ENCODE data around the gene AGAP1.
"Not testable (repeated sequence)": the region's sequence is repeated elsewhere in the genome, so short reads cannot be mapped to it uniquely, and the experiment has no call there.

AGAP1 gene

DNA sequence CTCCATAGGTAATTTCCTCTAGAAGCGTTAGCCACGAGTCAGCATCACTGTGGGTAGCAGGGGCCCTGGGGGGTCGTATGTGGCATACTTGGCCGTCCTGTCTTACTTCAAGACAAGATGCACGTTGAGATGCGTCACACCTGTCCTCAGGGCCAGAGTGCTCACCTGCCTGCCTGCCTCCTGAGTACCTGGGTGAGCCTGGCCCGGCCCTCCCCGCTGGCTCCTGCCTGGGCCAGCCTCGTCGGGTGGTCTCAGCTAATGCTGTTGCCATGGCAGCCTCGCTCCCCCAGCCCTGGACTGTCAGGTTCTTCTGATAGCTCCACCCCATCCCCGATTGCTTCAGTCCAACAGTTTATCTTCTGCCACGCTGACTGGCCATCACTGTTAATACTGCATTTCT is 441.9 kb downstream of the AGAP1 start:
- no peak for DNase-seq

DNA sequence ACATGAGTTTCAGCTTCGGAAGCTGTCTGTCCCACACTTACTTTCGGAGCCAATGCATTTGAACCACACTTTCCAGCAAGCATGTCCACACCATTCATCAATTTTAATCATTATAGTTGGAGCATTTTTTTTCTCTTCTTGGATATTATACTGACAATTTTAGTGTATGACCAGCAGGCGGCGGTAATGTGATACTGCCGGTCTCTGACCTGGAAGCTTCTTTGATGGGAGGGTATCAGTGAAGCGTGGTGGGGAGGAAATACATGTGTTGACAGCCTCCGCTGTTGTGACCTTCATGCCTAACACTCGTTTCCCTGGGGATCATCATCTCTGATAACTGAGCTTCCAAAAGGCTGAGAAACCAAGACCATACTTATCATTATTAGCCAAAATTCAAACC is 442.6 kb downstream of the AGAP1 start:
- DNase-seq: no peak

DNA sequence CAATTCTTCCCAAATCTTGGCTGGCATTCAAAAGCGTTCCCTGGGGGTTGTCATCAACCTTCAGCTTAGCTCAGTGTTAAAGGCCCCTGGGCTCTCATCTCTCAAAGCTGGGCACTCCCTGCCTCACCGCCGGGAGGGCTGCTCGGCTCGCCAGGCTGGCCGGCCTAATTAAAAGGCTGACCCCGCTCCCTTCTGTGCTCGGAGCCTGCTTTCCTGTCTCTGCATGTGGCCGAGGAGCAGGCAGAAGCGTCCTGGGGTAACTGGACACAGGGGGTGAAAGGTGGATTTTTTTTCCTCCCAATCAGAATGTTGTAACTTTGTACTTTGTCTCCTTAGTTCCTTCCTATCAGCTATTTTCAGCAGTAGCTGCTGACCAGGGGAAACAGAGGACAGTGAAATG is 443.2 kb downstream of the AGAP1 start:
- no peak for DNase-seq

DNA sequence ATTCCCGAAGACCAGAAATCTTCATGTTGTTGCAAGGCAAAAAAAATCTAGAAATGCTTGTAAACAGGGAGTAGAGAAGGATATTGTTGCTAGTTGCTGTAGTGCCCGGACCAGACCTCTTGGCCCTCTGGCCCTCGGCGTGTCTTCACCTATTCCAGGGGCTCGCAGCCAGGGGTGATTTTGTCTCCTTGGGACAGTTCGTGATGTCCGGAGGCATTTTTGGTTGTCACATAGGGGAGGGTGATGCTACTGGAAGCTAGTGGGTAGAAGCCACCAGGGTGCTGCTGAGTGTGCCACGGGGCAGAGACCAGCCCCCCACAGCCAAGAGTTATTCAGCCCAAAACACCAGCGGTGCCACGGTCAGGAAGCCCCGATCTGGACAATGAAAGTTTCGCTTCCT is 443.7 kb downstream of the AGAP1 start:
- DNase-seq: no peak

DNA sequence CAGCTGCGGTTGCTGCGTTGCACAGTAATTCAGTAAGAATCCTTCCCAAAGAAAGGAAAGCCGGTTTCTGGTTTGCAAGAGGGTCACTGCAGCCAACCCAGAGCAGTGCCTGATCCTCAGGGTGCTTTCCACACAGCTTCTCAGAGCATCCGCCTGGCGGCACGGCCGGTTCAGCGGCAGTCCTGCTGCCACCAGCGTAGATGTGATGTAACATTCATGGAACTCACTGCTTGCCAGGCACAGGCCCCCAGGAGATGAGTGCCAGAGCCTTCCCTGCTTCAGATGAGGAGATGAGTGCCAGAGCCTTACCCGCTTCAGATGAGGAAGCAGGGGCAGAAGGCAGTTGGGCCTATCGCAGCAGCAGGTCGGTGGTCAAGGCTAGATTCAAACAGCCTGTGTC is 444.1 kb downstream of the AGAP1 start:
- no peak for DNase-seq

DNA sequence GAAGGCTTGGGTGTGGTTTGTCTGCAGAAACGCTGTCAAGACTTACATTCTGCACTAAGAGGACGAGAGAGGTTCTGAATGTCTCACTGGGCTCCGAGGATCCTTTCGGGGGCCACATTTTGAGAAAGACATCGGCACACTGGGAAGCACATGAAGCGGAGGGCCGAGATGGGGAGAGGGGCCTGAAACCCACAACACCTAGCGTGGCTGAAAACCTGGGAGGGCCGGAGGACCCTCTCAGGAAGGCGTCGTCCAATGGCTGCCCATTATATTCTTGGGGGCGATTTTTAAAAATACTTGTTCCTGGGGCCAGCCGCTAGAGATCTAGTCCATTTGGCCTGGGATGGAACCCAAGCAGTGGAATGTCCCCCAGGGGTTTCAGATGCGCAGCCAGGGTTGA is 444.8 kb downstream of the AGAP1 start:
- no peak for DNase-seq

DNA sequence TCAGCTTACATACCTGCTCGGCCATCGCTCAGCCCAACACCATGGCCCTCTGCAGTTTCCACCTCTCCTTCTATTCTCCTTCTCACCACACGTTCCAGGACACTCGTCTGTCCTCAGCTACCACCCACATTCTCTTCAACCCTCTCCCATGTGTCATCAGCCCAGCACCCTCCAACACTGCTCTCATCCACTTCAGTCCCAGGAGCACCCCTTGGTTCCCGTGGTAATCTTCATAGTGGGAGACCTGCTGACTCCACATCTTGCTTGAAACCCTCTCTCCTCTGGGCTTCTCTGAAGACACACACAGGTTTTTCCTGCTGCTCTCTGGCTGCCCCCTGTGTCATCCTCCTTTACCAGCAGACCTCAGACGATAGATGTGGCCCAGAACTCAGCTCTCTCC is 445.6 kb downstream of the AGAP1 start:
- DNase-seq: no peak

DNA sequence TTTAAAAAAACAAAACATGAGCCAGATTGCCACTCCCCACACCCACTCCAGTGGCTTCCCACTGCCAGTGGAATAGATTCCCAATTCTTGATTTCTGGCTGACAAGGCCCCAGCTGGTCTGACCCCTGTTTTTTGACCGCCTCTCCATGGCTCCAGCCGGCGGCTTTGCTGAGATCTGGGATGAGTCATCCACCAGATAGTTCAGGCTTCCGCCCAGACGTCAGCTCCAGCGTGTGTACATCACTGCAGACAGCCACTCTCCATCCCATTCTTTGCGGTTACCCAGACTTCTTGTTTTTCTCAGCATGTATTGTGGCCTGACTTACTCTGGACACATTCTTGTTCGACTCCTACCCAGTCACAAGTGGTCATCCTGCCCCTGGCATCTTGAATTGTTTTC is 446.5 kb downstream of the AGAP1 start:
- no peak for DNase-seq

DNA sequence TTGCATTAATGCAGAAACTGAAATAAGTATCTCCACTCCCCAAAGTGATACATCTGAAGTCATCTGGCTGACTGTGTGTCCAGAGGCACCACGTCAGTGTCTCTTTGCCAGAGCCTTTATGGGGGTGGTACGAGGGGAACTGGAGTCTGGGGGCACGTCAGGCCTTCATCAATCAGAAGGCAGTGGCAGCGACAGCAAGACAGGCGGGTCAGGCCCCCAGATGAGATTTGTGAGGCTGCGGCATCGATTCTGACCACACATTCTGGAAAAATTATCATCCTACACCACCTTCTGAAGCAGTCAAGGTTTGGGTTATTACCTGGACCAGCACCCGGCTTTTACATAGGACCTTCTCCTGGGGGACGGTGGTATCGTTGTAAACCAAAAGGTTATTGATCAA is 450.7 kb downstream of the AGAP1 start:
- DNase-seq: no peak

DNA sequence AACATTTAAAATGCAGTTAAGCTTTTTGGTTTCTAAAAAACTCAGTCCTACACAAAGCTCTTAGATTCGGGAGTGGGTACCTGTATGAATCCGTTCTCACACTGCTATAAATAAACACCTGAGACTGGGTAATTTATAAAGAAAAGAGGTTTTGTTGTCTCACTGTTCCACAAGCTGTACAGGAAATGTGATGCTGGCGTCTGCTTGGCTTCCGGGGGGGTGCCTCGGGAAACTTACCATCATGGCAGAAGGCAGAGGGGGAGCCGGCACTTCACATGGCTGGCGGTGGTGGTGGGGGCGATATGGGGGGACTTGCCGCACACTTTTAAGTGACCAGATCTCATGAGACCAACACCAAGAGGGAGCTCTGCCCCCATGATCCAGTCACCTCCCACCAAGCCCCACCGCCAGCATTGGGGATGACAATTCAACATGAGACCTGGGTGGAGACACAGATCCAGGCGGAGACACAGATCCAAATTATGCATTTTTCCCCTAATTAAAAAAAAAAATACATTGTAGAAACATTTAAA is 451.8 kb downstream of the AGAP1 start:
- DNase-seq: no peak

DNA sequence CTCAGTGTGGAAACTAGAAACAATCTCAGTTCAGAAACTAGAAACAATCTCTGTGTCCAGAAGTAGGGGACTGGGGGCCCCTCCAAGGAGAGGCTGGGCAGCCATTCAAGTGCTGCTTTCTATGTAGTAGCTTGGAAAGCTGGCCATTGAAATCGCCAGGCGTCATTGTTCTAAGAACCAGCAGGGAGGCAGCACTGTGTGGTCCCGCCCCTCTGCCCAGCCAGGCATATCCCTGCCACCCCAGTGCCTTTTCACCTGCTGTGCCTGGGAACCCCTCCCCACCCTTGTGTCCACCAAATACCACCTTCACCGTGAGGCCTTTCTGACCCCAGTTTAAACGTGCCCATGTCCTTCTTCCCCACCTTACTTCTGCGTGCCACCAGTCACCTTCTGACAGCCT is 452.7 kb downstream of the AGAP1 start:
- DNase-seq: no peak

DNA sequence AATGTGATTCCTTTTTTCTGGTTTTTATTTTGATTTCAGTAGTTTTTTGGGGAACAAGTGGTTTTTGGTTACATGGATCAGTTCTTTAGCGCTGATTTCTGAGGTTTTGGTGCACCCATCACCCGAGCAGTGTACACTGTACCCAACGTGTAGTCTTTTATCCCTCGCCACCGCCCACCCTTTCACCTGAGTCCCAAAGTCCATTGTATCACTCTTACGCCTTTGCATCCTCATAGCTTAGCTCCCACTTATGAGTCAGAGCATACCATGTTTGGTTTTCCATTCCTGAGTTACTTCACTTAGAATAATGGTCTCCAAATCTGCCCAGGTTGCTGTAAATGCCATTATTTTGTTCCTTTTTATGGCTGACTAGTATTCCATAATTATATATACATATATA is 453.2 kb downstream of the AGAP1 start:
- DNase-seq: not testable (repeated sequence)

DNA sequence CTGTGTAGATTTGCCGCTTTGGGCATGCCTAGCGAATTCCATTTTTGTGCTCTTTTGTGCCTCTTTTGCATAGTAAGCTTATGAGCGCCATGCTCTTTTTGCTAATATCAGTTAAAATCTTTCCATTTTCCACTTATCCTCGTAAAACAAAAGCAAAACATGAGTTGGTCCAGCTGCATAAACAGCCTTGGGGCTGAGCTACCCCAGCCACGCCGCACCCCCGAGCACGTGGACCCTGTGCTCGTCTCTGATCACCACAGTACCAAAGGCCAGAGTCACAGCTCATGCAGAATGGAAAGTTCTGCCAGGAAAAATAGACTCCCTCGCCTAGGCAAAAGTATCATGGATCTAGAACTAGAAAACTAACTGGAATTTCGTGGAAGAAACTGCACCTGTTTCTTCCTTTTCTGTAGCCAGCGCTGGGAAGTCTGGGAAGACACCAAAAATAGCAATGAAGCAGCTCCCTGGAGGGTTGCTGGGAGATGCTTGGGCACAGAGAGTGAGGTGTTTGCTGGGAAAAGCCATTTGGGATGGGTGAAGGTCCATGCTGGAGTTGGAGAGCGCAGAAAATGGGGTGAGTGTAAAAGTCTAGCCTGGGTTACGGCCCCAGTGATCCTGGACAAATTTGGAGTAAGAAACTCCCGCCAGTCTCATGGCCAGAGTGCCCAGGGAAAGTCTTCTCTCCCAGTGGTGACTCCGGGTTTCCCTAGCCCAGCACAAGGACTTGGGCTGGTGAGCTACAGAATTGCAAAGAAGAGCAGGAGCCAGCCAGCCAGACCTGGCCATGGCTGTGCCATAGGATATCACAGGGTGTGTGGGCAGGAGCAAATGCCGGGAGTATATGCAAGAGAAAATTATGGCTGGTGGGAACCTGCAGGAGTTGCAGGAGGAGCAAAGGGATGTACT is 456.0 kb downstream of the AGAP1 start:
- DNase-seq: no peak

DNA sequence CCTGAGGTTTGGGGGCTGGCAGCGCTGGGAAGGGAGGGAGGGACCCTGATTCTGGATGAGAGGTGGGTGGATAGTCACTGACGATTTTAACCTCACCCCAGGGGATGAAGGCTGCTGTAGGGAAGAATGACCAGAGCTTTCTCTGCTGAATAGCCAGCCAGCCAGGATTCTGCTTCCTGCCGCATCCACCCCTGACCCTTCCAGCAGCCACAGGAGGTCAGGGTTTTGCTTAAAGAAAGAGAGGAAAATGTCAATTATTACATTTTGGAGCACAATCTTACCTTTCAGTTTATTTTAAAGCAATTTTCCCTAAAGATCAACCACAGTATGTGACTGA is 456.6 kb downstream of the AGAP1 start:
- no peak for DNase-seq

DNA sequence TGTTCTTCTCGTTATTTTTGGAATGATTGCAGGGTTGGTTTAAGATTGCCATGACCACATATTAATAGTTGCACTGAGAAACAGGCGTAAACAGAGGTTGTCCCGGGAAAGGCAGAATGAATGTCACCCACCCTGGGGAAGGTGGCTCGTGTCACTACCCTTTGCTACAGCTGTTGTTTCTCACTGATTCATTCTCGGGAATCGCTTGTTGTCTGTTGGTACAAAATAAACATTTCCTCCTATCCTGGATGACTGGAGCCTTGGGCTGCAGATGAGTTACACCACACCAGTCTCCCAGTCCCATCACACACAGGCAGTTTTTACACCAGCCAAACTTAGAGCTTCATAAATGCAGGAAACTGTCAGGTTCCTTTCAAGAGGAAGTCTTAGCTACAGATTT is 457.6 kb downstream of the AGAP1 start:
- no peak for DNase-seq

DNA sequence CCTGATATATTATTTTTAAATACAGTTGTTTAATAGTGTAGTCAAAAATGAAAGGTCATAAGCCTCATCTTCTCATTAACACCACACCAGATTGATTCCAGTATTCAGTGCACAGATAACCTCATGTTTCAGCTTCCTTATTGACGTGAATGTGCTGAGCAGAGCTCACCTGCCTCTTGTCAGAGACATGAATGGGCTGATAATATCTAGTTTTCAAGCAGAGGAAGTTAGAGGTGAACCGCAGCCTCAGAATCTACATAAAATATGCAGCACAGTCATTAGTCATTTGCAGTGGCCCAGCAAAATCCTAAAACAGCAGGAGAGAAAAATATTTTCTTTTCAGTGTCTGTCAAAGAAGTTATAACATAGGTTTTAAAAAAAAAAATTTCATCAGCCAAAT is 458.1 kb downstream of the AGAP1 start:
- DNase-seq: no peak

DNA sequence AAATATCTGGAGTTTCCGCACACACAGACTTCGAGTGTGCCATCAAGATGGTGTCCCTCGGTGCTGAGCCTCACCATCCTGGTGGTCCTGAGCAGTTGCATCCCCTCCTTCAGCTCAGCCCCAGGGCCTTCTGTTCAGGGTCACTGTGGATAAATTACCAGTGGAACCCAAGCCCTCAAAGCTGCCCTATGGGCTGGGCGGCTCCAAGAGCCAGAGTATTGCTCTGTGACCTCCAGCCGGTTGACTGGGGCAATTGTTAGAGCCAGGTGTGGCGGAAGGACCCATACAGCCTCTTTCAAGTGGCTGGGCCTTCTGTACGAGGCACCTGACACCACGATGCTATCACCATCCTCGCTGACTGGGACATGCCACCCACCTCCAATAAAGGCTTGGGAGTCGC is 458.9 kb downstream of the AGAP1 start:
- DNase-seq: no peak

DNA sequence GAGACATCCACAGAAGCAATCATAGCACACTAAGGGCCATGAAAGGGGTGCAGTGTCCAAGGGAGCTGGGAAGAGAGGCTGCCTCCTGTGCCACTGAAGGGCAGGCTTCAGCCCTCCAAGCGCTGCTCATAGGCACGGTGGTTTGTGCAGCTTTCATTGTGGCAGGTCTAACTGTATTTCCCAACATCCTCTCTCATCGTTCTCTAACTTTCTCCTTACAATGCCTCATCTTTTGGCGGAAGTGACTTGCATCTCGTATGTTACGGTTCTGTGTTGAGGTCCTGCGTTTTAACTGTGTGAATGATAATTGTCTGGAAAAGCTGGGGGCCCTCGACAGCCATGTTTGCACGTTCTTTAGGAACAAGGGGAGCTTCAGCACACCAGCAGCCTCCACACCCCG is 460.4 kb downstream of the AGAP1 start:
- DNase-seq: no peak

DNA sequence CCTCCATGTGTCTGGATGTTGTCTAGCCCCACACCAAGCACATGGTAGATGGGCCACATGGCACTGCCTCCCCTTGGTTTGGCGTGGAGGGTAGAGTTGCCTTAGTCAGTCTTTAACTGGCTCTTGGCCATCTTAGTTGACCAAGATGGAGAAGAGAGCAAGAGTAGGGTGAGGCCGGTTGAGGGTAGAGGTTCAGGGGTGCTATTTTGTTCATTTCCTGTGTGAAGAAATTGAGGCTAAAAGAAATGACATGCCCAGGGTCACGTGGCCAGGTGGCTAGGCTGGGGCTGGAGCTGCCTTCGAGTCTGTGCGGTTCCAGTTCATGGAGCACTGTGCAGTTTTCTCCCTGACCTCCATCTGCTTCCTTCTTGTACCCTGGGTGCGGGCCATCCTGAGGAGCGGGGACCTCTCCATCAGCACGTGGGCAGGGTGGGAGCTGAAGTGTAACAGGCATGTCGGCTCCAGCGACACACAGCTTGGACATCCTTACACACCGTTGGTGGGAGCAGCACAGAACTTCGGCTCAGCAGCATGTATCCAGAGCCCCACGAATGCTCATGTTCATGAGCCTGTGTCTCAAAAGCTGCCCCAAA is 461.1 kb downstream of the AGAP1 start:
- DNase-seq: no peak

DNA sequence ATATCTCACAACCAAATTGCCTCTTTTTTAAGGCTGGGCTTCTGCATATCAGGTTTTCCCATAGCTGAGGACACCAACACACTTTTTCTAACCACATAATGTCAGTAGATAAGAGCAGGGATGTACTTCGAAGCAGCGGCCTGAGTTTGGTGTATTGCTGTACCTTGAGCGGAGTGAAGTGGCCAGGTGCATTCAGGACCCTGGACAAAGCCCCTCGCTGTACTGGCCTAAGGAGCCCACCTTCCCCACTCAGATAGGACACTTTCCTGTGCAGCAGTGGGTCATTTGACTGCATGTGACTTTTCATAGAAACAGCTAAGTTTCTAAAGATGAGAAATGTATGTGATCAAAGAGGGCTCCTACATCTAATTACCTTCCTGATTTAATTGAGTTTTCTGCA is 461.8 kb downstream of the AGAP1 start:
- no peak for DNase-seq

DNA sequence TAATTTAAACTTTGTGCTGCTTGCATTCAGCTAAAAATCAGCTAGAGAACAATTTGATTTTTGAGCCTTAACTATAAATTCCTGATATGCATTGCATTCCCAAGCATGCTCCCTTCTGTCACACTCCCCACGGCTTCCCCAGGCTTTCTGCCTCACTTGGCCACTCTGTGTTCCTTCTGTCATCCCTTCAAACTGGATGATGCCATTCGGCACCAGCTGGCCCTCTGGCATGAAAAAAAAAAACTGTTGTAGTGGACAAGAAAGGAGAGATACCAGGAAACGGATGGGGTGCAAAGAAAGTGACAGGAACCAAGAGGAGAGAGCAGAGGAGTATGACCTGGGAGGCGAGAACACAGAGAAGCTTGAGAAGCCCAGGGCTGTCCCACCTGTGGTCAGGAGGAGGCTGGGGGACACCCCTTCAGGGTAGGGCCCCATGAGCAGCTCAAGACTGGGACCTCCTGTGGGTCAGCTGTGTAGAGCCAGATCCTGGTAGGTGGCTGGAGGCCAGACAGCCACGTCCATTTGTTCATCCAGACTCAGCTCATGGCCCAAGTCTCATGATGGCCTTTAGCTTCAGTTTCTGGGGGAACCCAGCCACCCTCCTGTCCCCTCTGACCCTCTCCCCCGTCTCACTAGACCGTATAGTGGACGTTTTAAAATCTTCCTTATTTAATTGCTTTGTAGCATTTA is 462.6 kb downstream of the AGAP1 start:
- DNase-seq: no peak

DNA sequence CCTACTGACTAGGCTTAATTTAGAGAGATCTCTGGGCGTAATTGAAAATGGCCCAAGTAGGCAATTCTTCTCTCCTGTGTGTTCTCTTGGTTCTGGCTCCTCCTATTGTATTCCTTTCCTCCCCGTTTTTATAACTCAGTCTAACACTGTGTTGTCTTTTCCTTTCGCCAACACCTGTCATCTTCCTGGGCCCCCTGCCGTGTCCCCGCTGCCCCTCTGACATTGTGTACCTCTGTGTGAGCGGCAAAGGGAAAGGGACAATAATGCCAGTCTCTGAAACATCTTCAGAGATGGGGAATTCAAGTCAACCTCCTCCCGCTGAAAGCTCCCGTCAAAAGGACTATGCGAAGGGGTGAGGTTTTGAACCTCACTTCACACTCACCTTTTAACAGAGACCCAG is 463.4 kb downstream of the AGAP1 start:
- DNase-seq: no peak

DNA sequence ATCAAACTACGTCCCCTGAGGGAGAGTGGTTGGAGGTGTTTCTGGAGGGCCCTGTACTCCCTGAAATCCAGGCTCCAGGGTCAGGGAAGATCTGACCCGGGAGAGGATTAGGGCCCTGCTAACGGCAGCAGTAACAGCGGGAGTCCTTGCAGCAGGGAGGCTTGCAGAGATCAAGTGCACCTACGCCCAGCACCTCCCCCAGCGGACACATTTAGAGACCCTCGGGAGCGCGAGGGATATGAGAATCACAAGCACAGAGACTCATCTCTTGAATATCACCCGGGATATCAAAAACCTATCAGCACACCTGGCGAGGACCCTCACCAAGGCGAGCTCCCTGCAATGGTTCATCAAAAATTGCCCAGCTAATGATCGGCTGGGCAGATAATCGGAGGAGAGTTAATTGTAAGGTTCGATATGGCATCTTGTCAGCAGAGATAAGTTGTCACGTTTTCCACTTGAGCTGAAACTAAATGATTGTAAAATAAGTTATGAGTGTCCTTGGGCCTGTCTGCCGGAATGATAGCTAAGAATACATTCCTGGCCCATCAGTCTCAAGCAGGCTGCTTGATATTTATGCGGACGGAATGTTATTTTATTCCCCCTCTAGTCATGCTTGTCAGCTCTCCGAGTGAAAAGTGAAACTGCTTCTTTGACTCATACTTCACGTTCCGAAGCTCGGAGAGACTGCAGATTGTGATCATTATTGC is 464.5 kb downstream of the AGAP1 start:
- DNase-seq: no peak
